GM18870 (cell line): ENCODE measurements around the gene CHMP3.
"Not testable (repeated sequence)": the region's sequence is repeated elsewhere in the genome, so short reads cannot be mapped to it uniquely, and the experiment has no call there.

Experiments used
- ATAC-seq: cut with Tn5 transposase; IDR thresholded peaks from one replicate; pipeline ENCODE4 v1.9.1; 2021; ENCODE audit warnings: moderate library complexity; ENCODE audit not compliant: unreplicated experiment

CHMP3 gene

DNA sequence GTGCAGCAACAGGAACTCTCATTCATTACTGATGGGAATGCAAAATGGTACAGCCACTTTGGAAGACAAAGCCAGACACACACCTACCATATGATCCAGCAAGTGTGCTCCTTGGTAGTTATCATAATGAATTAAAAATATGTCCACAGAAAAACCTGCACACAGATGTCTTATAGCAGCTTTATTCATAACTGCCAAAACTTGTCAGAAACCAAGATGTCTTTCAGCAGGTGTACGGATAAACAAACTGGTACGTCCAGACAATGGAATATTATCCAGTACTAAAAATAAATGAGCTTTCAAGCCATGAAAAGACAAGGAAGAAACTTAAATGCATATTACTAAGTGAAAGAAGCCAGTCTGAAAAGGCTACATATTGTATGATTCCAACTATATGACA lies 50.4 kb downstream of the CHMP3 start:
- no peak for ATAC-seq

DNA sequence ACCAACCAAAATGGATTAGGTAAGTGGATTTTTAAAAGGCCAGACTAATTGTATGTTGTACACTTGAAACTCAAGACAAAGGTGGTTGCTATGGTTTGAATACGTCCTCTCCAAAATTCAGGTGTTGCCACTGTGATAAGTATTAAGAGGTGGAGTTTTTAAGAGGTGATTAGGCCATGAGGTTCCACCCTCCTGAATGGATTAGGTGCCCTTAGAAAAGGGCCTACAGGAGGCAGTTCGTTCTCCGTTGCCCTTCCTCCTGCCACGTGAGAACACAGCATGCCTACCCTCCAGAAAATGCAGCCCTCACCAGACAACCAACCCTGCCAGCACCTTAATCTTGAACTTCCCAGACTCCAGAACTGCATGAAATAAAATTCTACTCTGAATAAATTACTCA lies 51.2 kb downstream of the CHMP3 start:
- no peak for ATAC-seq

DNA sequence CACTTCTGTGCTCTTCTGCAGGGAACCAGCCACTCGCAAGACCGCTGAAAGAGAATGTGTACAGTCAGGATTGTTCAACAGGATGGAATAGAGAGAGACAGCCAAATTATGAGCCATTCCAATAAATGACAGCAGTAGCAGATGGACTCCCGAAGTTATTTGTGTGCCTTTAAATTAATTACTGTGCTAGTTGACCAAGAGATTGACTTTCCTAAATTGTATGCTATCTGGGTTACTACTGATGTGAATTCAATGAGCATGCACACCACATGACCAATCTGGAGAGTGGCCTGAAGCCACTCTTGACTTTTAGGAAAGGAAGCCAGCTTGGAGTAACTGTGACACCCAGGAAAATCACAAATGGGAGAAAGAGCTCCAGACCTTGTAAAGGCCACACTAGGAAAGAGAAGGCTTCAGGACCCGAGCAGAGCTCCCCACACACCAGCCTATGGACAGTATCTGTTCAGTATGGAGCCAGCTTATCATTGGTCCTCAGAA lies 52.8 kb downstream of the CHMP3 start:
- ATAC-seq, result no peak

DNA sequence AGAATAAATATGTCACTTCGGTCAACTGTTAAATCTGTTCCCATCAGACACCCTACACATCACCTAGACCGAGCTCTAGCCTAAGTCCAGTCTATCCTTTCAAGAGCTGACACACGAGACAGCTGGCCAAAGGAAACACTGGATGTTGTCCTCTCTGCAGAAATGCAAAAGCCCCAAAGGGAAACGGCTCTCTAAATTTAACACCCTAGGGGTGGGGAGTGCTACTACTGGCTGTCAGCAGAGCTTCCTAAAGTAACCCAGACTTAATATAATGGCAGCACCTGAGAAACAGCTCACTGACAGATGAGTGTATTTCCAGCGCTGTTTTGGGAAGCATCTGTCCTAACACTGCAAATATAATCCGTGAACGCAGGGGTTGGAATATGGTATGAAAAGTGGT lies 55.6 kb downstream of the CHMP3 start:
- ATAC-seq, result no peak

DNA sequence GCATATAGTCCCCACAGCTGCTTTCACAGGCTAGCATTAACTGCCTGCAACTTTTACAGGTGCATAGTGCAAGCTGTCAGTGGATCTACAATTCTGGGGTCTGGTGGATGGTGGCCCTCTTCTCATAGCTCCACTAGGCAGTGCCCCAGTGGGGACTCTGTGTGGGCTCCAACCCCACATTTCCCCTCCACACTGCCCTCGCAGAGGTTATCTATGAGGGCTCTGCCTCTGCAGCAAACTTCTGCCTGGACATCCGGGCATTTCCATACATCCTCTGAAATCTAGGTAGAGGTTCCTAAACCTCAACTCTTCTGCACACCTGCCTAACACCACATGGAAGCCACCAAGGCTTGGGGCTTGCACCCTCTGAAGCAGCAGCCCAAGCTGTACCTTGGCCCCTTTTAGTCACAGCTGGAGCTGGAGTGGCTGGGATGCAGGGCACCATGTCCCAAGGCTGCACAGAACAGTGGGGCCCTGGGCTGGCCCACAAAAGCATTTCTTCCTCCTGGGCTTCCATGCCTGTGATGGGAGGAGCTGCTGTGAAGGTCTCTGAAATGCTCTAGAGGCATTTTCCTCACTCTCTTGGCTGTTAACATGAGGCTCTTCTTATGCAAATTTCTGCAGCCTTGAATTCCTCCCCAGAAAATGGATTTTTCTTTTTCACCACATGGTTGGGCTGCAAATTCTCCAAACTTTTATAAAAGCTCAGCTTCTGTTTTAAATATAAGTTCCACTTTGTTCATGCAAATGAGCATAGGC lies 62.7 kb downstream of the CHMP3 start:
- ATAC-seq, result no peak

DNA sequence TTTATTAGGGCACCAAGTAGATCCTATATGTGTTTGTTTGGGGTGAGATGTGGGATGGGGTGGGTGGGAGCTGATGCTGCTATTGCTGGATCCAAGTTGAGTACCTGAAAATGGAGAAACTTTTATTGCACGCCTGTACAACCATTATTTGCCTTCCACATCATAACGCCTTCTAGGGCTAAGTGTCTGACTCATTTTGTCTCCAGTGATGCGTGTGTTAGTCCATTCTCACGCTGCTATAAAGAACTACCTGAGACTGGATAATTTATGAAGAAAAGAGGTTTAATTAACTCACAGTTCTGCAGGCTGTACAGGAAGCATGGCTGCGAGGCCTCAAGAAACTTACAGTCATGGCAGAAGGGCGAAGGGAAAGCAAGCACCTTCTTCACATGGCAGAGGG lies 63.9 kb downstream of the CHMP3 start:
- ATAC-seq, result no peak

DNA sequence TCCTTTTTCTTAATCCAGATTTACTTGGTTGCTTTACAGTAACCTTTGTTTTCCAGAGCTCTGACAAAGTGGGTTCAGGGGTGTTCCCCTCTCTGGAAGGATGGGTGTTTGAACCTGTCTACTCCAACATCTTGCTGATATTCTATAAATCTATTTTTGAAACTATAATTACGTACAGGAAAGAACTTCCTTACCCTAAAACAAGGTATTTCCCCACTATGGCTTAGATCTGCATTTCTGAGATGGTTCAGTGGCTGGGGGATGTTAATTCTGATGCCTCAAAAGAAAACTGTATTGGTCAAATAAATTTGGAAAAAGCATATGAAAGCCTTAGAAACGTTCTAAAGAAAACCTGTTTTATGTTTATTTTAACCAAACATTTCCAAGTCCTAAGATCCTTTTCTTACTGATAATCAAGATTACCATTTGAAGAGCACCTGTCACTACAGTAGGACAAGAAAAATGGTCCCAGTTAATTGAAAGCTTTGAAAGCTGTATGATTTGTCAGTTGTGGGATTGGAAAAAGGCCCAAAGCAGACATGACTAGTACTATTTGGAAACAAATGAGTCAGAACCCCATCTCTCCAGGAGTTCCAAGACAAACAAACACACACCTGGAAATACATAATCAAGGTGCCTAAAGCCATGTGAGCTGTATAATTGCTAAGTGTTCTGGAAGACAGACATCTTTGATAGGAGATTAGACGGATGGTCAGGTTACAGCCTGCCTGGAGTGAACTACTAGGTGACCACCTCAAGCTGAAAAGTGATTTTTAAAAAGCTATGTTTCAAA lies 64.6 kb downstream of the CHMP3 start:
- no peak for ATAC-seq

DNA sequence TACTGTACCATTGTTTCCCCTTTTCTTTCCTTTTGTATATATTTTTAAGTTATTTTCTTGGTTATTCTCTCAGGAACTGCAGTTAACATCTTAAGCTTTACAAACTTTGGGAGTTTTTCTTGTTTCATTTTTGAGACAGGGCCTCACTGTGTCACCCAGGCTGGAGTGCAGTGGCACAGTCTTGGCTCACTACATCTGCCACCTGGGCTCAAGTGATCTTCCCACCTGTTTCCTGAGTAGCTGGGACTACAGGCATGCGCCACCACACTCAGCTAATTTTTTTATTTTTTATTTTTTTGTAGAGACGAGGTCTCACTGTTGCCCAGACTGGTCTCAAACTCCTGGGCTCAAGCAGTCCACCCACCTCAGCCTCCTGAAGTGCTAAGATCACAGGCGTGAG lies 66.9 kb downstream of the CHMP3 start:
- not testable (repeated sequence) for ATAC-seq

DNA sequence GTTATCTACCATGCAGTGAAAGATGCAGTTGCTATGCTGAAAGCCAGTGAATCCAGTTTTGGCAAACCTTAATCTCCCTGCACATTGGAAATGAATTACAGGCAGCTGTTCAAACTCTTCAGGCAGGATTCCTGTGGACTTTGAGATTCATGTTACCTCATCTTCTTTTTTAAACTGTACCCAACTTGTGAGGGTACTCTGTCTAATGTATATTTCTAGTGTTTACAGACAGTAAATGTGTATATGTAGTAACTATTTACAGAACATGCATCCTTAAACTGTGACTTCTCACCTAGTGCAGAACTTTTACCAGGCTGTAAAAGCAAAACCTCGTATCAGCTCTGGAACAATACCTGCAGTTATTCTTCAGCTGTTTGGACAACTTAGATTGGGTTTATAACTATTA lies 71.2 kb downstream of the CHMP3 start:
- ATAC-seq, result no peak

DNA sequence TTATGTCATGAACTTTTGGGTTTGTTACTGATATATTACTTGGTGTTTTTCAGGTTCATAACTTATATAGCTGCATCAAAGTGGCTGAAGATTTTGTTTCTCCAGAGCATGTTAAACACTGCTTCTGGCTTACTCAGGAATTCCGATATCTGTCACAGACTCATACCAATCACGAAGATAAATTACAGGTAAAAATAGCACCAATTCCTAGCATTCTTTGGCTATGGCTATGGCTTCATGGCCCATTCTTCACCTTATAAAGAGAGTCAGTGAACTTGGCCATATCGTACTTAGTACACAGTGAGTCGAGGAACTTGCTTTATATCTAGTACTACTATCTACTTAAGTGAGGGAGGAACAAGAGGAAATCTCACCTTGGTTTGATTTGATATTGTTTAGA lies 72.2 kb downstream of the CHMP3 start:
- ATAC-seq, result no peak

DNA sequence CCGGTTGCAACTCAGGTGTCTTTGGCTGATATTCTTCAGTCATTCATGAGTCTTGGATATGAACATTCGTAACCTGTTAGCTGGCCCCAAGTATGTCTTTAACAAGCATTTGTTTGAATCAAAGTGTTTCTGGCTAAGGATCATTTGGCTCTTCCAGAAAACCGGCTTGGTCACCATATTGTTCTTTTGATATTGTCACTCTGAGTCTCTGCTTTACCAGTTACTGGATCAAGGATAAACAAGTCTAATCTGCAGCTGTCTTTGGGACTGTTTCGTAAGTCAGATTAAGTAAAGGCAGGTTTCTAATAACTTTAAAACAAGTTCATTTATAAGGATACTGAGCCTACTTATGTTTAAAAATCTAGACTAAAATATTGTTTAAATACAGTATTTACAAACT lies 73.0 kb downstream of the CHMP3 start:
- ATAC-seq, result no peak

DNA sequence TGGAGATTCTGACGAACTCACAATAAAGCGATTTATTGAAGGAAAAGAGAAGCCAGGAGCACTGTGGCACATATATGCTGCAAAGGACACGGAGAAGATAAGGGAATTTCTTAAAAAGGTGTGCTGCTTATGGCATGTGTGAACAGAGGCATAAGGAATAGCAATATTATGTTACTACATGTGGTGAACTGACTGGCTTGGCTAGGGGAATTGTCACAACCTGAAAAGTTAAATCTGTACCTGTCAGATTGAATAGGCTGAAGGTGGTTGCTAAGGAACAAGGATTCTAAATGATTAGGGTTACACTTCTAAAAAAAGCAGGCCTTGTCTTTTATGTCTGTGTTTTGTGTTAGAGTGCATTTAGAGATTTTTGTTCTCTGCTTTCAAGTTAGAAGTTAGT lies 73.7 kb downstream of the CHMP3 start:
- no peak for ATAC-seq

DNA sequence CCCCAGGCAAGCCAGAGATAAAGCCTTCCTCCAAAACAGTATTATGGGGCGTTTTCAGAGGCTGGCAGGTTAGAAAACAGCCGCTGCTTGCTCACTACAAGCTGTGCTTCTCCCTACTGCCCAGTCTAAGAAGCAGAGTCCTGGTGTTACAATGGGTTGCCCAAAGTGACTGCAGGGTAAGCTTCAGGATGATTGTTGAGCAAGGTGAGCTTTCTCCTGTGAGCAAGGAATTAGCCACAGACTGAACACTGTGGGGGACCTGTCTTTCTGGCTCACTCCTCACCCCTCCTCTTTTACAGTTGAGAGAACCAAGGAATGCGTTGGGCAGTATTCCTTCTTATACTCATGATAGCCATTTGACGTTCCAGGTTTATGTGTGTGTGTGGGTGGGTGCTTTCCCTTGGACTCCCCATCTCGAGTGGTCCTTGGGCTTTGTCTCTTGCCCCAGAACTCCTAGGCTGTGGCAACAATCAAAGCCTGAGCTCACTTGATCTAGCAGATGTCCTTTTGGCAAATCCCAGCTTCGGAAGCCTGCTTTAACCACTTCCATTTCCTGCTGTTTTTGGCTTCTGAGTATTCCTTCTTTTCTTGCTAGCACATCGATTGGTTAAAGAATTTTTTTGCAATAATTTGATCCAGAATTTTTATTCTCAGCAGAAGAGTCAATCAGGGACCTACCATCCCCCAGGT lies 74.5 kb downstream of the CHMP3 start:
- ATAC-seq, result no peak

DNA sequence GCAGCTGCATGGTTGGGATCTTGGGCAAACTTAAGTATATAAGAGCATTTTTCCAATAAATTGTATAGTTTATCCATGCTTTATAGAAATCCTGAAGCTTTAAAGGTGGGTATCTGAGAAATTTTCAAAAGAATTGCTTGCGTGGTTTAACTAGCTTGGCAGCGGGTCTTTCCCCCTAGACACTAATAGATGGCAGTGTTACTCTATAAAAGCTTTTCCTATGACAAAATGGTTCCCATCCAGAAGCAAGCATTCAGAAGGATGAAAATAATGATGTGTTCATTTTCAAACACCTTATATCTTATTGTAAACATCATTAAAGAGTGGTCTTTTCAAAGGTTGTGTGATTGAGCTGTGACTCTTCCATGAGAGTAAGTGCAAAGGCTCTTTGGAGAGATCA lies 76.2 kb downstream of the CHMP3 start:
- ATAC-seq, result no peak

DNA sequence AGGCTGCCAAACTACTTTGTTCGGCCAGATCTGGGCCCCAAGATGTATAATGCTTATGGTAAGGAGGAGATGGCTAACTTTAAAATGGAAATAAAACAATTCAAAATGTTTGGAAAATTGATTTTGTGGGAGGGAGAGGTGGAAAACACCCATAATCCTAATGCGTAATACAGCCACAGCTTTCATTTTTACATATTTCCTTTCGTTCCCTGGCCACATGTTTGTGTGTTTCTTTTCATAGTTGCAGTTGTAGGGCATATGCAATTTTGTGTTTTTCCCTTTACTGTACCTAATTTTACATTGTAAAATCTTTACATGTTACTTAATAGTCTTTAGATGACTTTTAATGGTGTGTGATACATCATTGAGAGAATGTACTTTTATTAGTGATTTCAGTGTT lies 77.4 kb downstream of the CHMP3 start:
- no peak for ATAC-seq

DNA sequence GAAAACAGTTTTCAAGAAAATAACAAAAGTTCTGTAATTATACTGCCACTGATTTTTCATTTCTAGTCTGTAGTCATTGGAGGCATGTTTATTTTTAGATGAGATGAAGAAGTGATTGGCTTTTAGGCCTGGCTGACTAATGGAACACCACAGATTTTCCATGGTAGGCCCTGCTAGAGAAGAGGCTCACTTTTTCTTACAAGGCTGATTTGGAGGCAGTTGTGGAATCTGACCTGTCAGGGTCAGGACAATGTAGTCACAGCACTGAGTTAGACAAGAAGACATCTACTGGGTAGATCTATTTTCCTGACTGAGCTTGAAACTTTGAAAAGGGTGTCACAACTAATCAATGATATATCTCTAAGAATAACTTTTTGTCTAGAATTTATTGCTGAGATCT lies 78.1 kb downstream of the CHMP3 start:
- no peak for ATAC-seq

DNA sequence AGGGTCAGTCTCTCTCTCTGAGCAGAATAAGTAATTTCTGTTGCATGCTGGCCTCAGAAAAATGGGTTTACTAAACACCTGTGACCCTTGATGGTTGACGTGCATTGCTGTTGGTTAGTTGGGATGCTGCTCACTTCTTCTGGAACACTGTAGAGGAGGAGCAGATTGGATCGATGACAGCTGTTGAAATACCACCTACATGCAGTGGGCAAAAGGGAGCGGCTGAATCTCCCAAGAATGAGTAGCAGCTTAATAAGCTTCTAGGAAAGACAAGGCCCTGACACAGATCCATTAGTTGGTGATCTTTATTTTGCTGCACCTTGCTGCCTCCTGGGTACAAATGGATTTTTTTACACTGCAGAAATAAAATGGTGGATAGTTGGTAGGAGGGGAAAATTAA lies 78.9 kb downstream of the CHMP3 start:
- no peak for ATAC-seq

DNA sequence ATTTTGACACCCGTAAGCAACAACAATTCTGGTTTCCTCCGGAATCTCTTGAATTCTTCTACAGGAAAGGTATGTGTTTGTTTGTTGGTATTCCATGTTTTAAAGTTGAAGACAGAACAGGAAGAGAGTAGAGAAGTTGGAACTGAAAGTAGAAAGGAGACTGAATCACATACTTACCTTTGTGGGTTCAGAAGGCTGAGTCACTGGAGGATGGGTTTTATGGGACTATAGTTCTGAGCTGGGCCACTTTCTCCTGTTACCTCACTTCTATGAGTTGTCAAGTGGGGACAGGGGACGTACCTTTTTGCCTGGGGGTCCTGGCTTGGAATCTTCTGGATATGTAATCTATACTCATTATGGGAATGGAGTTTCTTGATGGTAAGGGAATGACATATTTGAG lies 81.2 kb downstream of the CHMP3 start:
- no peak for ATAC-seq

DNA sequence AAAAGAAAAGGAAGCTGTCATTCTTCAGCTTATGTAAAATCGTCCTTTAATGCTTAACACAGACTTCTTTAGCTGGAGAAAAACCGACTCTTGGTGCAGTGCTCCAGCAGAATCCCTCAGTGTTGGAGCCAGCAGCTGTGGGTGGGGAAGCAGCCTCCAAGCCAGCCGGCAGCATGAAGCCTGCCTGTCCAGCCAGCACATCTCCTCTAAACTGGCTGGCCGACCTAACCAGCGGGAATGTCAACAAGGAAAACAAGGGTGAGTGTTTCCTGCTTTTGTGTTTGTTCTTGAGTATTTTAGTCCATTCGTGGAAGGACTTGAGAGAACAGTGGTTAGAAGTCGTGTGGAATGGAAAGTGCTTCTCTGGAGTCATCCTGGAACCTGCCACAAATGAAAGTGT lies 83.1 kb downstream of the CHMP3 start:
- no peak for ATAC-seq

DNA sequence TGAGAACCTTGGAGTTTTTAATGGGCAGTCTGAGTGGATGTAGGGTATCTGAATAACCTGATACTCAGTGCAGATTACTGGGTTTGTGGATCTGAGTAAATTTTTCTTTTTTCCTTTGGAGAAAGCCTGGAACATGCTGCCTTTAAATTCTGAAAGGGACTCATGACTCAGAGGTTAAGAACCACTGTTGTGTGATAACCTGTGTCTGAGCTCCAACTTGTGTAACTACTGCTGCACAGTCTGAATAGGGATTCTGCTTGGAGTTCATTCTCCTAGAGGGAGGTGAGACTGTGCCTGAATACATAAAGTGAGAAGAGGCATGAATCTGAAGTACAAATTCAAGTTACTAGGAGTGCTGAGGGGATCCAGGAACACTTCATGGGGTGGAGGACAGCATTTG lies 85.9 kb downstream of the CHMP3 start:
- ATAC-seq, result no peak

DNA sequence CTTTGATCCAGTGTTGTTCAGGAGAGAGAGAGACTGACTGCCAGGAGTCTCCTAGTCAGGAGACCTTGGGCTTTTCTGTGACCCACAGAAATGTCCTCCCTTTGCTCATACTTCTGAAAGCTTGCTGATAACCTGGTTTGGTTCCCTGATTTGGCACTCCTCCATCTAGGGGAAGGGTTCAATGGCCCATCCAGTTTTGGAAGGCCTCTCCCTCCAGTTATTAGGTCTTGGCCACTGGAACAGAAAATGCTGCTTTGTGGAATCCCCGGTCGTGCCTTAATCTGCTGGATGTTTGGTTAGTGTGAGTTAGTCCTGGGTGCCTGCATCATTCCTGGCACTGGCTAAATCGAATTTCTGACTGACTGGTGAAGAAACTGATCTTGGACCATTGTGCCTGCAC lies 86.3 kb downstream of the CHMP3 start:
- ATAC-seq, result no peak

DNA sequence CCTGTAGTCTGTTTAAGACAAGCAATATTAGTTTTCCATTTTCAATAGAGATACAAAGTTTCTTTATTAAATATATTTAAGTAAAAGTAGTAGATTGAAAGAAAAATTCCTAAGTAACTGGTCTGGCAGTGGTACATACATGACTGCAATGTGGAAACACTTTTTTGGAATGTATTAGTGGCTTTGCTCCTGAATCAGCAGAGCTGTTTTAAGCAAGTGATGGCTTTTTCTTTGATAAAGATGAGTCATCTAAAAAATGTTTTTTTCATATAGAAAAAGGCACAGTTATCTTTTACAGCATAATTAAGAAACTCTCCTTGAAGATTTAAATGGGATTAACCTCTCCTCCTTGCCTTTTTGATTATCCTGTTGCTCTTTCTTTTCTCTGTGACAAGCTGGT lies 87.2 kb downstream of the CHMP3 start:
- no peak for ATAC-seq
